ENCODE measurements around the gene ZNF215. TPM values are rescaled to one million over a fixed set of nuclear protein-coding genes. Genes with fewer than 3 reads are reported as not detected.

The ZNF215 gene
- polyA plus RNA-seq, 1 donor, result 5.5 TPM

GRCh38 chr11:6988506-6988905 is 62.3 kb downstream of the ZNF215 start:
- no peak for DNase-seq
- Histone ChIP-seq H3K27me3 (ENCODE audit: control insufficient read depth, insufficient read depth, low read length) (no peaks in the 10 kb centered on the region), H3K36me3 (ENCODE audit: control insufficient read depth, insufficient read depth, low read length) (no peaks in the 10 kb centered on the region), H3K9me3 (ENCODE audit: control insufficient read depth, low read depth, low read length) (no peaks in the 10 kb centered on the region), H3K4me3 (ENCODE audit: low read length) (no peak overlapping the region), H3K4me1 (ENCODE audit: control insufficient read depth, insufficient read depth, low read length) (no peaks in the 10 kb centered on the region), H3K27ac (ENCODE audit: low read length) (no peak overlapping the region)

DNA sequence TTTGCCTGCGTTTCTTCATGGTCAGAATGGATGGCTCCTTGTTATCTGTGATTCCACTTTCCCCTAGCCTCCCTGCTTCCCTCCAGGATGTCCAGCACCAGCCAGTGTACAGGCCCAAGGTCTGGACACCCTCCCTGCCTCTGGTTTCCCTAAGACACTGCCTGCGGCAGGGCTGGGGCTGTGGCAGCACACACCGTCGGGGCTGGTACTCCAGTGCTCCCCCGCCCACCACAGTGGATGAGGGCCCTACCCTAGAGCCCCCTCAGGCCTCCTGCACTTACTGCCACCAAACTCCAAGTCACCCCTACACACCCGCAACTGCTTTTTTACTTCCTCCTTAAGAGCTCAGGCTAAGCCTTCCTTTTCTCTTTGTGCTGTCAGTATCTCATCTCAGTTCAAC is 65.0 kb downstream of the ZNF215 start:
- H3K36me3 ChIP-seq (ENCODE audit: control insufficient read depth, insufficient read depth, low read length), result no peaks in the 10 kb centered on the region
- no peak overlapping the region for H3K27ac ChIP-seq (ENCODE audit: low read length)

GRCh38 chr11:6992026-6992425 is 65.8 kb downstream of the ZNF215 start:
- no peak for DNase-seq
- WGBS (ENCODE audit: insufficient coverage, low lambda C conversion rate), result 100% methylated on average over 1 of the region's 2 CpGs
- Histone ChIP-seq H3K4me1 (ENCODE audit: control insufficient read depth, insufficient read depth, low read length) (no peaks in the 10 kb centered on the region), H3K9me3 (ENCODE audit: control insufficient read depth, low read depth, low read length) (no peaks in the 10 kb centered on the region), H3K36me3 (ENCODE audit: control insufficient read depth, insufficient read depth, low read length) (no peaks in the 10 kb centered on the region), H3K27me3 (ENCODE audit: control insufficient read depth, insufficient read depth, low read length) (no peaks in the 10 kb centered on the region), H3K4me3 (ENCODE audit: low read length) (no peak overlapping the region), H3K27ac (ENCODE audit: low read length) (no peak overlapping the region)

More for the DNA sequence above, 65.0 kb downstream of the ZNF215 start:
- Histone ChIP-seq H3K27me3 (ENCODE audit: control insufficient read depth, insufficient read depth, low read length) (no peaks in the 10 kb centered on the region), H3K4me1 (ENCODE audit: control insufficient read depth, insufficient read depth, low read length) (no peaks in the 10 kb centered on the region), H3K9me3 (ENCODE audit: control insufficient read depth, low read depth, low read length) (no peaks in the 10 kb centered on the region), H3K4me3 (ENCODE audit: low read length) (no peak overlapping the region)
- DNase-seq, result no peak
- WGBS (ENCODE audit: insufficient coverage, low lambda C conversion rate), result no CpG with 5 or more reads among the region's 6 CpGs

GRCh38 chr11:6992457-6993417 is 66.5 kb downstream of the ZNF215 start:
- no peak for DNase-seq
- 50% methylated on average over 2 of the region's 11 CpGs for WGBS (ENCODE audit: insufficient coverage, low lambda C conversion rate)
- no peaks in the 10 kb centered on the region for H3K4me1 ChIP-seq (ENCODE audit: control insufficient read depth, insufficient read depth, low read length)
- H3K36me3 ChIP-seq (ENCODE audit: control insufficient read depth, insufficient read depth, low read length), result no peaks in the 10 kb centered on the region
- no peak overlapping the region for H3K27ac ChIP-seq (ENCODE audit: low read length)
- no peaks in the 10 kb centered on the region for H3K27me3 ChIP-seq (ENCODE audit: control insufficient read depth, insufficient read depth, low read length)
- no peak overlapping the region for H3K4me3 ChIP-seq (ENCODE audit: low read length)
- no peaks in the 10 kb centered on the region for H3K9me3 ChIP-seq (ENCODE audit: control insufficient read depth, low read depth, low read length)

DNA sequence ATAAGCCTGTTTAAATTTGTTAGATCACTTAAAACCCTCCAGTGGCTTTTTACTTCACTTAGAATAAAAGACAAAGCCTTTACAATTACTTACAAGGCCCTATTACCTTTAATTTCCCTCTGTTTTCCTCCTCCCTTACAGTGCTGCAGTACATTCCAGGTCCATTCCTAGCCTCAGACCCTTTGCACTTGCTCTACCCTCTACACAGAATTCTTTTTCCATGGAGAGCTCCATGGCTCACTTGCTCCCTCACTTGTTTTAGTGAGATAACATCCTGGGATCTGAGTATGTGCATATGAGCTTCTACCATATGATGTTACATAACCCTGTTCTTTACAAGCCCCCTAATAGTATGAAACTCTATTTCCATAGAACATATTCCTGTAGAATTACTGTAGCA is 69.5 kb downstream of the ZNF215 start:
- no peak overlapping the region for H3K27ac ChIP-seq (ENCODE audit: low read length)
- H3K4me1 ChIP-seq (ENCODE audit: control insufficient read depth, insufficient read depth, low read length), result no peaks in the 10 kb centered on the region
- H3K9me3 ChIP-seq (ENCODE audit: control insufficient read depth, low read depth, low read length), result no peaks in the 10 kb centered on the region
- no peaks in the 10 kb centered on the region for H3K27me3 ChIP-seq (ENCODE audit: control insufficient read depth, insufficient read depth, low read length)
- no peak for DNase-seq
- peaks cover 7% of the 10 kb centered on the region for H3K36me3 ChIP-seq (ENCODE audit: control insufficient read depth, insufficient read depth, low read length)
- no peak overlapping the region for H3K4me3 ChIP-seq (ENCODE audit: low read length)

DNA sequence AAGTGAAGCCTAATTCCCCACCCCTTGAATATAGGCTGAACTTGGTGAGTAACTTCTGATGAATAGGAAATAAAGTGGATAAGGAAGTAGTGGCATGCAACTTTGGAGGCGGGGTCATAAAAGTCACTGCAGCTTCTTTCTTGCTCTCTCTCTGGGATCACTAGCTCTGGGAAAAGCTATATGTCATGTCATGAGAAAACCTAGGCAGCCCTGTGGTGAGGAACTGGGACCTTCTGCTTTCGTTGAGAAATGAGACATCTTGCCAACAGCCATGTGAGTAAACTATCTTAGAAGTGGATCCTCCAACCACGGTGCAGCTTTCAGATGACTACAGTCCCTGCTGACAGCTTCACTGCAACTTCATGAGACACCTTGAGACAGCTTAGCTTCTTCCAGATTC is 78.3 kb downstream of the ZNF215 start:
- Histone ChIP-seq H3K9me3 (ENCODE audit: control insufficient read depth, low read depth, low read length) (no peaks in the 10 kb centered on the region), H3K36me3 (ENCODE audit: control insufficient read depth, insufficient read depth, low read length) (peaks cover 16% of the 10 kb centered on the region), H3K4me1 (ENCODE audit: control insufficient read depth, insufficient read depth, low read length) (no peaks in the 10 kb centered on the region), H3K27me3 (ENCODE audit: control insufficient read depth, insufficient read depth, low read length) (no peaks in the 10 kb centered on the region), H3K4me3 (ENCODE audit: low read length) (no peak overlapping the region), H3K27ac (ENCODE audit: low read length) (no peak overlapping the region)
- DNase-seq, result peak in 1 of 2 donors; percentile 31
- WGBS (ENCODE audit: insufficient coverage, low lambda C conversion rate), result no CpG with 5 or more reads among the region's 3 CpGs

Other genes with a start within 250 kb of the ZNF215 start
- 58.3 TPM for gene MRPL17, start 243.1 kb upstream of the ZNF215 start, polyA plus RNA-seq
- gene OR2AG2, start 154.4 kb upstream of the ZNF215 start, polyA plus RNA-seq, result 0.06 TPM
- 0.07 TPM for gene OR2AG1, start 143.4 kb upstream of the ZNF215 start, polyA plus RNA-seq
- 0.03 TPM for gene OR6A2, start 126.7 kb upstream of the ZNF215 start, polyA plus RNA-seq
- not detected for gene OR10A5, start 80.7 kb upstream of the ZNF215 start, polyA plus RNA-seq
- gene OR10A2, start 63.4 kb upstream of the ZNF215 start, polyA plus RNA-seq, result 0.04 TPM
- not detected for gene OR10A4, start 49.8 kb upstream of the ZNF215 start, polyA plus RNA-seq
- not detected for gene OR2D2, start 33.9 kb upstream of the ZNF215 start, polyA plus RNA-seq
- not detected for gene OR2D3, start 5.4 kb upstream of the ZNF215 start, polyA plus RNA-seq
- 7.7 TPM for gene ZNF214, start 93.9 kb downstream of the ZNF215 start, polyA plus RNA-seq
- 0.82 TPM for gene NLRP14, start 94.1 kb downstream of the ZNF215 start, polyA plus RNA-seq
- 0.45 TPM for gene RBMXL2, start 162.6 kb downstream of the ZNF215 start, polyA plus RNA-seq

All from large intestine (tissue), 3 donors.